Measurements from ENCODE around the gene FHOD3.

- TF ChIP-seq, protein P1, sequence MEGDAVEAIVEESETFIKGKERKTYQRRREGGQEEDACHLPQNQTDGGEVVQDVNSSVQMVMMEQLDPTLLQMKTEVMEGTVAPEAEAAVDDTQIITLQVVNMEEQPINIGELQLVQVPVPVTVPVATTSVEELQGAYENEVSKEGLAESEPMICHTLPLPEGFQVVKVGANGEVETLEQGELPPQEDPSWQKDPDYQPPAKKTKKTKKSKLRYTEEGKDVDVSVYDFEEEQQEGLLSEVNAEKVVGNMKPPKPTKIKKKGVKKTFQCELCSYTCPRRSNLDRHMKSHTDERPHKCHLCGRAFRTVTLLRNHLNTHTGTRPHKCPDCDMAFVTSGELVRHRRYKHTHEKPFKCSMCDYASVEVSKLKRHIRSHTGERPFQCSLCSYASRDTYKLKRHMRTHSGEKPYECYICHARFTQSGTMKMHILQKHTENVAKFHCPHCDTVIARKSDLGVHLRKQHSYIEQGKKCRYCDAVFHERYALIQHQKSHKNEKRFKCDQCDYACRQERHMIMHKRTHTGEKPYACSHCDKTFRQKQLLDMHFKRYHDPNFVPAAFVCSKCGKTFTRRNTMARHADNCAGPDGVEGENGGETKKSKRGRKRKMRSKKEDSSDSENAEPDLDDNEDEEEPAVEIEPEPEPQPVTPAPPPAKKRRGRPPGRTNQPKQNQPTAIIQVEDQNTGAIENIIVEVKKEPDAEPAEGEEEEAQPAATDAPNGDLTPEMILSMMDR (IDR thresholded peaks at IDR 0.05; ENCODE audit: control extremely low read depth in 1 of 3, insufficient read depth in 1 of 3, low read depth in 1 of 3, low read length in 3 of 3), result peak in 2 of 3 experiments; percentile 10 to 11; a peak in 1 of 4 replicates
- TF ChIP-seq POLR2AphosphoS5 (IDR thresholded peaks at IDR 0.05; ENCODE audit: low read depth, low read length), result no peak
- TF ChIP-seq SP1 (IDR thresholded peaks at IDR 0.05; ENCODE audit: low read depth, low read length), result no peak
- no peak for TF ChIP-seq TBP (IDR thresholded peaks at IDR 0.05; ENCODE audit: low read depth, low read length)
- TF ChIP-seq MAFK (IDR thresholded peaks at IDR 0.05; ENCODE audit: low read depth, low read length), result no peak
- no peak for TF ChIP-seq POLR2A (IDR thresholded peaks at IDR 0.05; ENCODE audit: control extremely low read depth in 1 of 2, low read depth in 2 of 2, low read length in 2 of 2)
These were observed 206.0 kb downstream of the FHOD3 start for GRCh38 chr18:36503477-36503876.
